ENCODE results near the gene TMEM53.

Gene TMEM53

GRCh38 chr1:44645476-44646244 is 28.6 kb downstream of the TMEM53 start:
- no peak for DNase-seq

- no peak for DNase-seq
Observed at GRCh38 chr1:44644806-44645205, 29.5 kb downstream of the TMEM53 start.

- DNase-seq = no peak
Observed at GRCh38 chr1:44643721-44644334, 30.5 kb downstream of the TMEM53 start.

- no peak for DNase-seq
Observed at GRCh38 chr1:44642925-44643324, 31.4 kb downstream of the TMEM53 start.

GRCh38 chr1:44642255-44642654 is 32.0 kb downstream of the TMEM53 start:
- DNase-seq = no peak

- no peak for DNase-seq
Observed at GRCh38 chr1:44641126-44642102, 32.9 kb downstream of the TMEM53 start.

GRCh38 chr1:44640200-44640853 is 34.0 kb downstream of the TMEM53 start:
- no peak for DNase-seq

- no peak for DNase-seq
Observed at GRCh38 chr1:44637702-44638411, 36.4 kb downstream of the TMEM53 start.

- DNase-seq = no peak
Observed at GRCh38 chr1:44636688-44637598, 37.3 kb downstream of the TMEM53 start.

GRCh38 chr1:44636083-44636687 is 38.1 kb downstream of the TMEM53 start:
- no peak for DNase-seq

- DNase-seq = no peak
Observed at GRCh38 chr1:44635439-44635838, 38.8 kb downstream of the TMEM53 start.

GRCh38 chr1:44634606-44635189 is 39.6 kb downstream of the TMEM53 start:
- DNase-seq = no peak

- DNase-seq = no peak
Observed at GRCh38 chr1:44632598-44632997, 41.7 kb downstream of the TMEM53 start.

GRCh38 chr1:44631647-44632539 is 42.4 kb downstream of the TMEM53 start:
- peak; percentile 8 for DNase-seq

GRCh38 chr1:44631333-44631646 is 43.0 kb downstream of the TMEM53 start:
- no peak for DNase-seq

- DNase-seq = no peak
Observed at GRCh38 chr1:44630116-44630515, 44.2 kb downstream of the TMEM53 start.

- no peak for DNase-seq
Observed at GRCh38 chr1:44628962-44629756, 45.1 kb downstream of the TMEM53 start.

- no peak for DNase-seq
Observed at GRCh38 chr1:44625348-44625747, 48.9 kb downstream of the TMEM53 start.
